EL (cell line): ENCODE data around the gene DMRTC2.
A peak's percentile ranks its signal among the peaks of the same experiment; 100 is the strongest.

Source experiments
- DNase-seq: peaks from one replicate; pipeline ENCODE4 v3.0.0-alpha.2; 2016

Gene DMRTC2

GRCh38 chr19:41847351-41848105 lies 2.7 kb downstream of the DMRTC2 start:
- no peak for DNase-seq

GRCh38 chr19:41848666-41849065 lies 3.8 kb downstream of the DMRTC2 start:
- DNase-seq: no peak

GRCh38 chr19:41849067-41849466 lies 4.2 kb downstream of the DMRTC2 start:
- no peak for DNase-seq

GRCh38 chr19:41850381-41850780 lies 5.5 kb downstream of the DMRTC2 start:
- DNase-seq: no peak

GRCh38 chr19:41851456-41851855 lies 6.6 kb downstream of the DMRTC2 start:
- DNase-seq: no peak

- DNase-seq: no peak
These were observed 8.5 kb downstream of the DMRTC2 start for GRCh38 chr19:41853344-41853743.

- DNase-seq: no peak
These were observed 8.9 kb downstream of the DMRTC2 start for GRCh38 chr19:41853768-41854167.

GRCh38 chr19:41859213-41859617 lies 14.4 kb downstream of the DMRTC2 start:
- no peak for DNase-seq

GRCh38 chr19:41859618-41860418 lies 15.0 kb downstream of the DMRTC2 start, which contains the start of gene RPS19:
Gene RPS19 (plus strand): TSS chr19:41860255. CDS start chr19:41860775, 520 bp downstream.
- DNase-seq: peak; percentile 99

- no peak for DNase-seq
These were observed 15.7 kb downstream of the DMRTC2 start for GRCh38 chr19:41860419-41861115.

GRCh38 chr19:41861116-41861768 lies 16.4 kb downstream of the DMRTC2 start:
- DNase-seq: no peak

GRCh38 chr19:41861846-41862245 lies 17.0 kb downstream of the DMRTC2 start:
- no peak for DNase-seq

GRCh38 chr19:41862445-41862986 lies 17.7 kb downstream of the DMRTC2 start:
- no peak for DNase-seq

- no peak for DNase-seq
These were observed 18.5 kb downstream of the DMRTC2 start for GRCh38 chr19:41863209-41863931.

GRCh38 chr19:41864374-41864773 lies 19.5 kb downstream of the DMRTC2 start:
- no peak for DNase-seq

GRCh38 chr19:41866284-41866683 lies 21.4 kb downstream of the DMRTC2 start:
- peak; percentile 28 for DNase-seq

GRCh38 chr19:41868120-41868988 lies 23.5 kb downstream of the DMRTC2 start:
- DNase-seq: no peak

- no peak for DNase-seq
These were observed 24.1 kb downstream of the DMRTC2 start for GRCh38 chr19:41868989-41869300.

- DNase-seq: no peak
These were observed 24.6 kb downstream of the DMRTC2 start for GRCh38 chr19:41869374-41869955.

- peak; percentile 47 for DNase-seq
These were observed 25.6 kb downstream of the DMRTC2 start for GRCh38 chr19:41870401-41870873.
